ENCODE measurements around the gene SEPTIN12.

Gene SEPTIN12, protein sequence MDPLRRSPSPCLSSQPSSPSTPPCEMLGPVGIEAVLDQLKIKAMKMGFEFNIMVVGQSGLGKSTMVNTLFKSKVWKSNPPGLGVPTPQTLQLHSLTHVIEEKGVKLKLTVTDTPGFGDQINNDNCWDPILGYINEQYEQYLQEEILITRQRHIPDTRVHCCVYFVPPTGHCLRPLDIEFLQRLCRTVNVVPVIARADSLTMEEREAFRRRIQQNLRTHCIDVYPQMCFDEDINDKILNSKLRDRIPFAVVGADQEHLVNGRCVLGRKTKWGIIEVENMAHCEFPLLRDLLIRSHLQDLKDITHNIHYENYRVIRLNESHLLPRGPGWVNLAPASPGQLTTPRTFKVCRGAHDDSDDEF

GRCh38 chr16:4787627-4788482 is at the start of gene SEPTIN12:
TSS of gene SEPTIN12 (minus strand) at chr16:4788345. CDS start at chr16:4787645, 700 bp downstream.
- no peak for FAIRE-seq

GRCh38 chr16:4836727-4837126 is 48.6 kb upstream of the SEPTIN12 start:
- FAIRE-seq = no peak

- no peak for FAIRE-seq
These were observed 45.4 kb upstream of the SEPTIN12 start for GRCh38 chr16:4833584-4833983.

DNA sequence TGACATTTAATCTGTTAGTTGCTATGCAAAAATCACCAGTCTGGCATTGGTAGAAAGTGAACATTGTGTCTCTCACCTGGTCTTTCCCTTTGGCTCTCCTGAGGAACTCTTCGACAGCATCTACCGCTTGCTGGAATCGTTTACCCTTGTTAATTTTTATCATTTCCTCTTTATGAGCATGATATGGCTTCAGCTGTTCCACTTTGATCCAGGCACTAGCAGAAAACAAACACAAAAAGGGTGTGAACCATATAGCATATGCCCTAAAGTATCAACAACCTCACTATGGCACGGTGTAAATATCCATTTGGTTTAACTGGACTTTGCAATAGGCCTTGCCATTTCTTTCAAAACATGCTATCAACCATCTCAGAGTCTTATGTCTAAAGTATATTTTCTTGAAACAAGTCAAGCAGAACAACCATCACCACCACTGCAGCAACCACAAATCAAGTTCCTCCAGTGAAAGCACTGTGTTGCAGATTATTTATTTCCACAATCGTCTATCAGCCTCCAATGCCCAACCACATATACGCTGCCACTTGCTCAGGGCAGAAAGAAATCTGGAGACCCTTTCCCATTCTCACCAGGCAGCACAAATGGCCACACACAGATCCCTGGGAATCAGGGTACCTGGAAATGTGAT is 44.7 kb upstream of the SEPTIN12 start:
- FAIRE-seq = no peak

GRCh38 chr16:4831616-4832015 is 43.5 kb upstream of the SEPTIN12 start:
- no peak for FAIRE-seq

- no peak for FAIRE-seq
These were observed 42.3 kb upstream of the SEPTIN12 start for GRCh38 chr16:4830408-4830807.

- no peak for FAIRE-seq
These were observed 40.6 kb upstream of the SEPTIN12 start for GRCh38 chr16:4828567-4829321.

DNA sequence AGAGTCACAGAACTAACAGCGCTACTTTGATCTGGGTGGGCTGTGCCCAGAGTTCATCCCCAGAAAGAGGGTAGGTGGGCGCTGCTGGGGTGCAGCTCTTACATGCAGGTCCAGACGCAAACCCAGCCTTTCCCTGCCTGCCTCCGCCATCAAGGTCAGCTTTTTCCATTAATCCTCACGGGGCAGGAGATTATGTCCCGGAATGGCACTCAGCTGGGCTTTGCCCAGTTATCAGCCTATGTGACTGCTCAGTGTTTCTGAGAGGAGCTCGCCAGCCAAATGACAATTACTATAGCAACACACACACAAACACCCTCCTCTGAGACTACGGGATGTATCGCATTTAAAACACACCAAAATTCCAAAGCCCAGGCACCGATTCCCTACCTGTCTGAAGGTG is 38.8 kb upstream of the SEPTIN12 start:
- FAIRE-seq = no peak

DNA sequence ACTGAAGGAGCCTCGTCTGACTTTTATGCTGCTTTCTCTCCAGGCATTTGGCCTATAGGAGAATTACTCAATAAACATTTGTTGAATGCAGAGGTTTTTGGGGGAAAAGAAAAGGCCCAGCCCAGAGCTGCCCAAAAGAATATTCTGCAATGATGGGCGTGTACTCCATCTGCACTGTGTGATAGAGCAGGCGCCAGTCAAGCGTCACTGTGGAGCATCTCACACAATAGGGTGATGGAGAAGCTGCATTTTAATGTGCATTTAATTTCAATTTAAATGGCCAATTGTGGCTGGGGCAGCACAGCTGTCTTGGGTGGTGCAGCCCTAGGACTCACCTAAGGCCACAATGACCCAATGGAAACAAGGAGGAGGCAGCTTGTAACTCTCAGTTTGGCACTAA is 38.4 kb upstream of the SEPTIN12 start:
- FAIRE-seq = no peak

DNA sequence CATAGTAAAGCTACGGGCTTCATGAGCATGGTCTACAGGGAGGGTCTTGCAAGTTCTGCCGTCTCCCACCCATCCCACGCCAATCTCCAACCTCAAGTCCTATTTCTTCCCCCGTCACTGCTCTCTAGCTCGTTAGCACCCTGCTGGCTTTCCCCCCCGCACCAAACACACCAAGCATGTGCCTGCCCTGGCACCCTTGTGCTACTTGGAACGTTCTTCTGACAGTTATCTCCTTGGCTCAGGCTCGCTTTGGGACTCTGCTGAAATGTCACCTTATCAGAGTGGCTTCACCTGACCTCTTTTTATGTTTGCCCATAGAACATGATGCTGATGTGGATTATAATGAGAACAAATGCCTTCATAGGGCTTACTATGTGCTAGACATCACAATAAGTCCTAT is 37.1 kb upstream of the SEPTIN12 start:
- FAIRE-seq = no peak

- FAIRE-seq = no peak
These were observed 32.5 kb upstream of the SEPTIN12 start for GRCh38 chr16:4820652-4821051.

DNA sequence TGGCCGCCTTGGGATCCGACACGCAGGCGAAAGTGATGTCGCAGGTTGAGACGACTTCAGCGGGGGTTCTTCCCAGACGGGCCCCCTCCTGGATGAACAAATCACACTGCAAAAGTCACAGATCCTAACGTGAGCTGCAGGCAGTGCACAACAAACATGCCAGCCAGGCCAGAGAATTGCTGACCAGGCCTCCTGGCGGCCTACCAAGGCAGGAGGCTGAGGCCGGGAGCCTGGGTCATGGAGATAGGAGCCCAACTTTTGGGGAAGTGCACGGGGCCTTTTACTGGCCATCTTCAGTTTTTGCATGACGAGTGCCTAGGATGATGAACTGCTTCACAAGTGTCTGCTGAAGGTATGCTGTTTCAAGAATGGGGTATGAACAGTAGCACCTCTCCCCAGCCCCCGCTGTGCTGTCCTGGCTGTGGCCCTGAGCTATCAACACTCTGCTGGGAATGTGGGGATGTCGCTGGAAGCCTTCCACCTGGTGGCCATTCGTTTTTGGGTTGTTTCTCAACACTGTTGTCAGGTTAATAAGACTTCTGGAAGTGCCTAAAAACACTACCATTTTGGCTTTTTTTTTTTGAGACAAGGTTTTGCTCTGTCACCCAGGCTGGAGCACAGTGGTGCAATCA is 26.5 kb upstream of the SEPTIN12 start:
- no peak for FAIRE-seq

DNA sequence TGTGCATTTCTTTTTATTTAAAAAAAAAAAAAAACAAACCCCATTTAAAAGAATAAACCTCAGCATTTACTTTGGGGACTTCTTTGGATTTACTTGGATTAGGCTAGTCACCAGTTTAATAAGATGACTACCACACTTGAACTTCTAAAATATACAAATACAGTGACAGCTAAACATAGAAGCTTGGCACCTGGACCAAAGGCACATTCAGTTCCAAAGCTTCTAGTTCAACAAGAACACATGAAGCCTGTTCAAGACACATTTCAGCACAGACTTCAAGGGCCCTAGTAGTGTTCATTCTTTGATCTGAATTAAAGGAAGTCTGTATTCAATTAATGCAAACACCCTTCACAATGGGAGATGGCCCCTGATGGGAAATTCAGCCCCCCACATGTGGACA is 25.9 kb upstream of the SEPTIN12 start:
- no peak for FAIRE-seq

DNA sequence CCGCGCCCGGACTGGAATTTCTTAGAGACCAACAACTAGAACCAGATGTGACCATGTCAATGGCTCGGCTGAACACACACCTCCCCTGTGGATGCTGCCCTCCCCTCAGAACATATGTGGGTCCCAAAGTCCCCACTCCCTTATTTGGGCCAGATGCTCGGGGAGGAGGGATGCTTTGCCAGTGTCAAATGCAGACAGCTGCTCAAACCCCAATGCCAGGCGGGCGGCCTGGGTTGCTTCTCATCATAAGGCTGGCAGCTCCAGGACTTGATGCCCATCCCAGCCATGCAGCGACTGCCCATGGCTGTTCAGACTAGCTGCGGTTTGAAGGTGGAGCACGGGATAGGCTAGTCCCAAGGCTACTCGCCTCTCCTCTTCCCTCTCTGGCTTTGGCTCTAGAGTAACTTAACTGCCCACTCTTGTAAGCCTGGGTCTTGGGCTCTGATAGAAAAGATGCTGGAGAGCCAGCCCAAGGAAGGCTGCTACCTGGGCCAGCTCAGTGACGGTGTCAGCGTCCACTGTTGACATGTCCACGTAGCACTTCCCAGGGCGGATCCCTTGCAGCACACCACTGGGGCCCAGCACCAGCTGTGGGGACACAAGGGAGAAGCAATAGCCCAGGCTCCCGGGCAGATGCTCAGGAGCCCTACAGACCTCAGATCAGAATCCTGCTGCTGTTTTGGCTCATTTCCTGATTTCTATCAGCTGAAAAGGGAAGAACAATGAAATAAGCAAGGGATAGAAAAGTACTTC is 25.3 kb upstream of the SEPTIN12 start:
- no peak for FAIRE-seq

DNA sequence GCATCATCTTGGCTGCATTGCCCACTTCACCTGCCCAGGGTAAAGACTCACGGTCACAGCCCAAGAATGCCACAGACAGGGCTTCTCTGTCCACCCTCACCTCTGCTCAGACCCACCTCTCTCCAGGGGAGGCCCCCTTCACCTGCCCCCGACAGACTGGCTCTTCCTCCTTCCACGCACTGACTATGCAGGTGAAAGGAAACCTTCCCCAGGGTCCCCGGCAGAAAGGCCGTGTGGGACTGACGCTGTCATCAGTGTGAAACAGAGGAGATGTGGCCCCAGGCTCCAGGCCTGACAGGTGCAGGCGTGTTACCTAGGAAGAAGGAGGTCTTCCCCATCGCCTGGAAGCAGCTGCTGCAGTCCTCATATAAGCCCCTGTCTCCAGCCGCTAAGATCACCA is 23.6 kb upstream of the SEPTIN12 start:
- FAIRE-seq = no peak

GRCh38 chr16:4811242-4811641 is 23.1 kb upstream of the SEPTIN12 start:
- FAIRE-seq = no peak

DNA sequence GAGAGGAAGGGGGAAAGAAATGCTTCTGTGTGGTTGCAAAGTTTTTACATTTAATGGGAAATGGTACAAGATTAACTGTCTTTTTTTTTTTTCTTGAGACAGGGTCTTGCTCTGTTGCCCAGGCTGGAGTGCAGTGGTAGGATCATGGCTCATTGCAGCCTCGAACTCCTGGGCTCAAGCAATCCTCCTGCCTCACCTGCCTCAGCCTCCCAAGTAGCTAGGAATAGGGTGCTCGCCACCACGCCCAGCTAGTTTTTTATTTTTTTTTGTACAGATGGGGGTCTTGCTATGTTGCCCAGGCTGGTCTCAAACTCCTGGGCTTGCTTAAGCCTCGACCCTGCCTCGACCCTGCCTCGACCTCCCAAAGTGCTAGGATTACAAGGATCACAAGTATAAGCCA is 18.1 kb upstream of the SEPTIN12 start:
- no peak for FAIRE-seq

DNA sequence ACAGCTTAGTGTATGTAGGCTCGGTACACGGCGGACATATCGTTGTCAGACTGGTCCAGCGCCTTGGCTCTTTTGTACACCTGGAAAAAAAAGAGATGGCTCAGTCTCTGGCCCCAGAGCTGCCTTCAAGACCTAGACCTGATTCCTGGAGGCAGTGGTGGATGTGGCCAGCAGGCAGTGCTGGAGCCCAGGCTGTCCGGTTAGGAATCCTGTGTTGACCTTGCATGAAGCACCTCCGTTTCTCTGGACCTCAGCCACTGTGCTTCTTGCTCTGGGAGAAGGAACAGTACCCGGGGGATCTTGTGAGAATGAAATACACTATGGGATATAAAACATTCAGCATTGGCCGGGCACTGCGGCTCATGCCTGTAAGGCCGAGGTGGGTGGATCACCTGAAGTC is 17.1 kb upstream of the SEPTIN12 start:
- FAIRE-seq = no peak

GRCh38 chr16:4803898-4804762 is 16.0 kb upstream of the SEPTIN12 start:
- FAIRE-seq = no peak

DNA sequence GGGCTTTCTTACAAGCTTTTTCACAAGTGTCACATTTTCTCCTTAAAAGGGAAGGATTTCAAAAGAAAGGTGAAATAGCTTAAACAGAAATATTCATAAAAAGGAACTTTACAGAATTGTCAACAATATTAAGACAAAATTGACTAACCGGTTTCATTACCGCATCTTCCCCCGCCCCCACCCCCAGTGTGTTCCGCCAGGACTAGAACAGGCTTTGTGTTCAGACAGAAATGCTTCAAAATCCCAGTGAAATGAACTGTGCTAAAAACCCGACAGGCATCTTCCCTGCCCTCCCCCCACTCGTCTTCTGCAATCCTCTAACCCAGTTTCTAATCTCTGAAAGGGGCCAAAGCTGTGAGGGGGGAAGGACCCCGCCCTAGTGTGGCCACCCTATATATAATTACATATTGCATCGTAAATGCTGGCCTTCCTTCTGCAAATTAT is 15.3 kb upstream of the SEPTIN12 start:
- FAIRE-seq = no peak

Data from endometrium (tissue), 2 donors.